CD4-positive, alpha-beta T cell treated with Interleukin-4 for 4 hours (primary cell): ENCODE data around the gene DNASE1.

Source experiments
- DNase-seq: peaks from one replicate; pipeline ENCODE4 v3.0.0-alpha.2; 2020

DNASE1 gene

GRCh38 chr16:3665508-3665907, 11.0 kb downstream of the DNASE1 start:
- peak; percentile 34 for DNase-seq

GRCh38 chr16:3668626-3669025, 14.1 kb downstream of the DNASE1 start:
- DNase-seq, result no peak

GRCh38 chr16:3669082-3669481, 14.6 kb downstream of the DNASE1 start:
- no peak for DNase-seq

GRCh38 chr16:3670711-3671110, 16.2 kb downstream of the DNASE1 start:
- no peak for DNase-seq

GRCh38 chr16:3671424-3671823, 16.9 kb downstream of the DNASE1 start:
- no peak for DNase-seq

- DNase-seq, result no peak
Observed at GRCh38 chr16:3672571-3673041, 18.1 kb downstream of the DNASE1 start.

DNA sequence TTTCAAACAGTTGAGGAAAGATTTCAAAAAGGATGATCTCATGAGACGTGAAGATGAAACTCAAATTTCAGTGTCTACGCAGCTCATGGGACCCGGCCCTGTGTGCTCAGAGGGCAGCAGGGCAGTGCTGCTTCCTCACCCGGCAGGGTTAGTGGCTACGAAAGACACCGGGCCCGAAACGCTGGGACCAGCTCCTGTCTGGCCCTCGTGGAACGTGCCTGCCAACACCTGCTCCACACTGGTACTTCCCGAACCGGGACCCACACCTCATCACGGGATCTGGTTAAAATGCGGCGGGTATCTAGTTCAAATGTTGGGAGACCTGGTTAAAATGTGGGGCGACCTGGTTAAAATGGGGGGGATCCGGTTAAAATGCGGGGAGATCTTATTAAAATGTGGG, 18.7 kb downstream of the DNASE1 start:
- no peak for DNase-seq

DNA sequence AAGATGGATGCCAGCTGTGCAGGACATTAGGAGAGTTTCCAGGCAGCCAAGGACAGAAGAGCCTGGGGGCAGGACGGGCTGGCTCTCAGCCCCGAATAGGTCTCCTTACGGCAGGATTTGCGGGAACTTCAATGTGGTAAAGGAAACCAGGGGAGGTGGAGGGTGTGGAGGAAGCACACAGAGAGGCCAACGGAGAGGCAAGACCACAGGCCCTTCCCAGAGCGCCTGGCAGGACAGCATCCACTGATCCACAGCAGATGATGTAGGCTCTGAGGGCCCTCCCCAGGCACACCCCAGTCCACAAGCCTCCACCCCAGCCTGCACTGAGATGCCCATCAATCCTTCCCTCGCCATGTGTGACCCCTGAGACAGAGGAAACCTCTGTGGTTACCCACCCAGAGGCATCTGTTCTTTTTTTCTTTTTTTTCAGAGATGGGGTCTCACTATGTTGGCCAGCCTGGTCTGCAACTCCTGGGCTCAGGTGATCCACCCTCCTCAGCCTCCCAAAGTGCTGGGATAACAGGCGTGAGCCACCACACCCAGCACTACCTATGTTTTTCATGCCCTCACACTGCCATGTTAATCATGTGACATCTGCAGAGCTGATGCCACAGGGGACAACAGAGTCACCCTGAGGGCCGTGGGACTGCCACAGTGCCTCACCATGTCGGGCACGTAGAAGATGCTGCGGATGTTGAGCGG, 19.3 kb downstream of the DNASE1 start:
- no peak for DNase-seq

GRCh38 chr16:3674513-3675295, 20.2 kb downstream of the DNASE1 start:
- no peak for DNase-seq

DNA sequence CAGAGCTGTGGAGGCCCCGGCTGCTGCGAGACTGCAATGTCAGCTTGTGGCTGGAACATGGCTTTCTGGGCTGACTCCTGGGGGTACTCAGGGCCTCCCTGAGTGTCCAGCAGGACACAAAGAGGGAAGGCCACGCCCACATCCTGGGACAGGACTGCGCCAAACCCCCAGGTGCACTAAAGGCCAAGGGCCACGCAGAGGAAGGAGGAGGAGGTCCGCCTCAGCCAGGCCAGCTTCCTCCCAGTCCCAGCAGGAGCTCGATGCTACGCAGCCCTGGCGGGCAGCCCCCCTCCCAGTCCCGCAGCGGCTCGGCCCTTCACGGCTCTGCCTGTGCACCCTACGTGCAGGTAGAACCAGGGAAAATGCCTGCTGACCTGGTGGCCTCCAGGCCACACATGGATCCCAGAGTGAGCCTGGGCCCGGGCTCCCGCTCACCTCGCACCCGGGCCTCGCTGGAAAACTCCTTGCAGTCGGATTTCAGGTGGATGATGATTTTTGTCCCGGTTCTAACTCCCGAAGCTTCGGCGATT, 21.2 kb downstream of the DNASE1 start:
- no peak for DNase-seq

DNA sequence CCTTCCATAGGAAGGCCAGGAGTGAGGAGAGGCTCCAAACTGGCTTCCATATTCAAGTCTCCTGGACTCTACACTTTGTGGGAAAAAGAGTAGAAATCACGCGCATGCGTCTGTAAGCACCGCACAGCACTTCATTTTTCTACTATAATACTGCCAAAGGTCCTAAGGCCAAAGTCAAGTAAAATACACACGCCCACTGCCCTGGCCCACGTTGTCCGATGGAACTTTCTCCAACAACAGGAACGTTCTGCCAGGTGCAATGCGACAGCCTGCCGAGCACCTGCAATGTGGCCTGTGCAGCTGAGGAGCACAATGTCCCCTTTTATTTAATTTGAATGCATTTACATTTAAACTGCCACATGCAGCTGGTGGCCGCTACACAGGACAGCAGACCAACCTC, 23.5 kb downstream of the DNASE1 start:
- DNase-seq, result no peak

- no peak for DNase-seq
Observed at GRCh38 chr16:3681206-3681605, 26.7 kb downstream of the DNASE1 start.

- DNase-seq, result no peak
Observed at GRCh38 chr16:3687021-3687420, 32.5 kb downstream of the DNASE1 start.

GRCh38 chr16:3687792-3688191, 33.3 kb downstream of the DNASE1 start:
- DNase-seq, result no peak

DNA sequence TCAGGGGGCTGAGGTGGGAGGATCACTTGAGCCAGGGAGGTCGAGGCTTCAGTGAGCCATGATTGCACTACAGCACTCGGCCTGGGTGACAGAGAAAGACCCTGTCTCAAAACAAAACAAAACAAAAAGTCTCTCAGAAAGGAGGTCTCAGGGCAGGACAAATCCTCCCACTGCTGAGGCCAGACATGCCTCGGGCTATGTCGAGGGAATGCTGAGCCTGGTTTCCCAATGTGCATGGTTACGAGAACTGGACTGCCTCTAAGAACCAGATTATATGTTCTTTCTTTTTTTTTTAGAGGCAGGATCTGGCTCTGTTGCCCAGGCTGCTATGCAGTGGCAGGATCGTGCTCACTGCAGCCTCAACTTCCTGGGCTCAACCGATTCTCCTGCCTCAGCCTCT, 35.2 kb downstream of the DNASE1 start:
- no peak for DNase-seq

DNA sequence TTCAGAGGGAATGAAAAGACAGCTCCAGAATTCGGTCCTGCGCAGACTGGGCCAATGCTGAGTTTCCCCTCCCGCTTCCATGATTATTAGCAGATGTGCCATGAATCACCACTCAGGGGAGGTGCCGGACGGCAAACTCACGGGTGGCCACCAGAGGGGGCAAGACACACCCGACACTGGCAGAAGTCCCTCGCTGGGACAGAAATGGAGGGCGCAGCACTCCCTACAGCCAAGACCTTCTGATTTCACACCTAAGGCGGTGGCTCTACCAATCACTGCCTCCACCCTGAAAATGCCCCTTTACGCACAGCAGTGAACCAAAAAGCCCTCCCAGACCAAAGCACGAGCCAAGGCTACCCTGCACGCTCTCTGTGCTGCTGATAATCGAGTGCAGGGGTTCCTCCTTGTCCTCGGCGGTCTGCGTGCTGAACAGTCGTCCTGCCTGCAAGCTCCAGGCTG, 36.0 kb downstream of the DNASE1 start:
- peak; percentile 86 for DNase-seq

DNA sequence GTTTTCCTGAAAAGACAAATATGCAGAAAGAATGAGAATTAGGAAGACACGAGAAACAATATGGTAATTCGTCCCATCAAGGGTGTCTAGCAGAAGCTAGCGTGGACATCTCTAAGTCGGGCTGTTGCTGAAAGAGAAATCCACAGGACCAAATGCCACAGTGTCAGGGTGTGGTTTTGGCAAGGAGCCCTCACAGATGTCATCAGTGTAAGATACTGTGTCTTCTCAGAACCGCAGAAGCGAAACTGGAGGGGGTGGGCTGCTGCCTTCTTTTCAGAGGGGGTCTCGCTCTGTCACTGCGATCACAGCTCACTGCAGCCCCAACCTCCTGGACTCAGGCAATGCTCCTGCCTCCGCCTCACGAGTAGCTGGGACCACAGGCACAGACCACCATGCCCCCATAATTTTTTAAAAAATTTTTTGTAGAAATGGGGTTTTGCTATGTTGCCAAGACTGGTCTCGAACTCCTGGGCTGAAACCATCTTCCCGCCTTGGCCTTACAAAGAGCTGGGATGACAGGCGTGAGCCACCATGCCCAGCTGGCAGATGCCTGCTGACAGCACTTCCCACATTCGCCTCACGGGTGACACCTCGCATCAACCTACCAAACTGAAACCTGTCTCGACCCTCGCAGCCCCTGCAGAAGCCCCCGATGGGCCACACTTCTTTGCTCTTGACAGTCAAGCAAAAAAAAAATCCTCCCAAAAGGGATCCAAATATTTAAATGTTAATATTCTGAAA, 36.7 kb downstream of the DNASE1 start:
- no peak for DNase-seq

DNA sequence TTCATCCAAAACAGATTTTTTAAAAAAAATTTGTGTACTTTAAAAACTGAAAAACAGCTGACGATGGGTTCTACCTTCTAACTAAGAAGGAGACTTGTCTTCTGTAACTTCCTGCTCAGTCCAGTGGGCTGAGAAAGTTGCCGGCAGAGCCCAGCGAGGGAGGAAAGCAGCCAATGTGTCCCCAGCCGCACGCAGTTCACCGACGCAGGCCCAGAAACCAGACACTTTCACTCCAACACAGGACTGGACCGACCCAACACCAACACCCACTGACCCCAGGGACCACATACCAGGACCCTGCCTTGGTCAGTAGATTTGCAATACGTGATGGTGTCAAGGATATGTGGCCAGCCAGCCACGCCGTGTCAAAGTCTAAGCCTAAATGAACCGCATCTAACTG, 37.3 kb downstream of the DNASE1 start:
- DNase-seq, result no peak

DNA sequence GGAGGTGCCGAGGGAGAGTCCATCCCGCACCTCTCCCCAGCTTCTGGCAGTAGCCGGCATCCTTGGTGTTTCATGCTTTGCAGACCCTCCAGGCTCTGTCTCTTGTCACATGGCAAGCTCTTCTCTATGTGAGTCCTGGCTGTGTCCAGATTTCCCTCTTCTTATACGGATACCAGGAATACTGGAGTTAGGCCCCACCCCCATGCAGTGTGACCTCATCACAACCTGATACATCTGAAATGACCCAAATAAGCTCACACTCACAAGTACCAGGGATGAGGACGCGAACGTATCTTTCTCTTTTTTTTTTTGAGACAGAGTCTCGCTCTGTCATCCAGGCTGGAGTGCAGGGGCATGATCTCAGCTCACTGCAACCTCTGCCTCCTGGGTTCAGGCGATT, 39.6 kb downstream of the DNASE1 start:
- no peak for DNase-seq

DNA sequence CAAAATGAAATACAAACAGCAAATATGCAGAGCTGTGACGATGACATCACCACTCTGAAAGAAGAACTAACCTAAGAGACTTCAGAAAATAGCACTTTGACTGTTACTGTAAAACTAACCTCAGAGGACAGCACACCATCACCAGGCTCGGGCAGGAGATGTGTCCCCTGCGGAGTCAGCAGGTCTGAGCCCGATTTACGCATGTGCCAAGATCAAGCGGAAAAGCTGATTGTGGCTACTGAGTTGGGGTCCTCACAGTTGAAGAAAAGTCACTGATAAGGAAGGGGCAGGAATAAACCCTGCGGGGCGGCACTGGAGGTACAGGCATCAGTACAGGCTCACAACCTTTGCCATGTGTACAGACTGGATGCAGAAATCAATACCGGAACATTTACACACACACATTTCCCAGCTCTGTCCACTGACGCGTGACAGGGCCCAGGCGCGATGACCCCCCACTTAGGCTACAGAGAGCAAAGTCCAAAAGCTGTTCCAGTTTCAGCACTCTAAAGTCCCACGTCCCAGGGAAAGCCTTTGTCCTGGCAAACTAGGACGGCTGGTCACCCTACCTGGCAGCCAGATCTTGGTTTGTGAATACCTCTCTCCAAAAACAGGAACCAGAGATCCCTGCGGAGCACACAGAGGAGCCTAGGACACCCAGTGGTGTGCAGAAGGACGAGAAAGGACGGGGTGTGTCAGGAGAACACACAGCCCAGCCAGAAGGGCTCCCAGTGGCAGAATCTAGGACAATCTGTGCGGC, 41.3 kb downstream of the DNASE1 start:
- DNase-seq, result no peak

GRCh38 chr16:3696425-3697218, 42.1 kb downstream of the DNASE1 start:
- DNase-seq, result no peak

DNA sequence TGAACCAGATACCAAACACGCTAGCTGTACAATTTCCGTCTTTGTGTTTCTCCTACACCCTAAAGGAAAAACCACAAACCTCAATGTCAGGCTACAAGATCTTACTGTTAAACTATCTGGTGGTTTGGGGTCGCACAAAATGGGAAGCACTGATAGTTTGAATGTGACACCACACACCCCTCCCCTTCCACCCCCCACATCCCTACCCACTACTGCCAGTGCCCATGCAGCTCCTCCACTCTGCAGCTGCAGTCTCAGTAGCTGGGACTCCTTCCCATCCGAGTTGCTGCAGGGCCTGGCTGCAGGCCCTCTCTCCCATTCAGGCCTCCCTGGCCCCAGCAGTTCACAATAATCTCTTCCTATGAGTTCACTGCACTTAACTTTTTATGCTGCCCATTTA, 44.5 kb downstream of the DNASE1 start:
- DNase-seq, result no peak
